HG03342 (cell line): ENCODE measurements around the gene RUNX1.

ENCODE experiments used
- ATAC-seq: cut with Tn5 transposase; IDR thresholded peaks from one replicate; pipeline ENCODE4 v1.9.1; 2021; ENCODE audit warnings: mild to moderate bottlenecking, moderate library complexity; ENCODE audit not compliant: unreplicated experiment

Gene RUNX1

DNA sequence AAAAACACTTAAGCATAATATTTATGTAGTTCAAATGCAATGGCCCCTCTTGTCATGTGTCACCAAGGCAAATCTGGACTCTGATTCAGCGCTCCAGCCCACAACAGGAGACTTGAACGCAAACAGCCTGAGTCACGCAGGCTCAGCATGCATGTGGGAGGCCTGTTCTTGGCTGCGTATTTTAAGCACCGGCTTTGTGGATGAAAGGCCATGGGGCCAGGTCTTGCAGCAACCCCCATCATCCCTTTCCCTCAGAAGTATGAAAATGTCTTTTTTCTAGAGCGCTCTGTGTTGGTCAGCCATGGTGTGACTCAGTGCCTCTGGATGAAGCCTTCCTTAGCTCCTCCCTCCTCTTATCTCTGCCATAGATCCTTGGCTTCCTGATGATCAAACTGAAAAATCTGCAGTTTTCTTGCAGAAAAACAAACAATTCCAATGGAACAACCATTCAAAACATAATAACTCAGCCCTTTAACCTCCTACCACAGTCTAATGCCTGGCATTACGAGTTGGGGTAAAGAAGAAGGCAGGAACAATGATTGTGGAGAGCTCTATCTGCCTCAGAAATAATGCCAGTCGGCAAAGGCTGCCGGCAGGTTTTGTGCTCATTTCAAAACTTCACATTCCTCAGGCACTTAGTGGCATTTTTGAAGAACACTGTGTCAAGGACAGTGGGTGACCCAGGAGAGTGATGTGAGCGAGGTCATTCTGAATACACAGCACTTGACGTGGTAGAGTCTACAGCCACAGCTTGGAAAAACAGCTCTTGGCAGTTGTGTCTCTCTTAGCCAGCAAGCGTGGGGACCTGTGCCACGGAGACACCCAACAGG is 212.8 kb downstream of the RUNX1 start:
- no peak for ATAC-seq

DNA sequence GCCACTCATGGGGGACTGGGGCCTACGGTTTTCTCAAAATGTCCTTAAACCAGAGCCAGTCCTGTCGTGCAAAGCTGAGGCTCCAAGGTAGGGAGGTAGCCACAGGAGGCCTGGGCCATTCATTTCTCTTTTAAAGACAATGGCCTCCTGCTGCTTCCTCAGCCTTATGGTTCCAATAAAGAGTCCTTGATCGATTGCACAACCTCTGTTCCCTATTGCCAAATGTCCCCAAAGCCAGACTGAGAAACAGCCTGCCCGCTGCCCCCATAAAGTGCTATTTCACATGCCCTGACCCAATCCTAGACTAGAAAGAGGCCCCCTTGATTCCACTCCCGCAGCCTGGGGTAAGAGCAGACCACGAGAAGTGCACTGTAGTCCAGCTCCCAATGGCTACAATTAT is 213.6 kb downstream of the RUNX1 start:
- no peak for ATAC-seq

GRCh38 chr21:34834852-34835501 is 214.1 kb downstream of the RUNX1 start:
- ATAC-seq: no peak

GRCh38 chr21:34834290-34834689 is 214.8 kb downstream of the RUNX1 start:
- ATAC-seq: no peak

GRCh38 chr21:34833465-34833864 is 215.6 kb downstream of the RUNX1 start:
- no peak for ATAC-seq

GRCh38 chr21:34830386-34831170 is 218.5 kb downstream of the RUNX1 start:
- ATAC-seq: no peak

- ATAC-seq: no peak
These were observed 221.5 kb downstream of the RUNX1 start for GRCh38 chr21:34827445-34828235.

DNA sequence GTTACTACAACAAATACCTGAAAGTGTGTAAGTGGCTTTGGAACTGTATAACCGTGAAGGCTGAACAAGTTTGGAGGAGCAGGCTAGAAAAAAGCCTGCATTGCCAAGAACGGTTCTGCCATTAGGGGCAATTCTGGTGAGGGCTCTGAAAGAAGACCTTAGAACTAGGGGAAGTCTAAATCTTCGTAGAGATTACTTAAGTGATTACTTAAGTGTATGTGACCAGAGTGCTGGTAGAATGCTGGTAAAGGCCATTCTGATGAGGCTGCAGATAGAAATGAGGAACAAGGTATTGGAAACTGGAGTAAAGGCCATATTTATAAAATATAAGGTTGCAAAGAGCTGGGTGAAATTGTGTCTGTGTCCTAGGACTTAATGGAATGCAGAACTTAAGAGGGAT is 222.3 kb downstream of the RUNX1 start:
- ATAC-seq: no peak

- no peak for ATAC-seq
These were observed 223.1 kb downstream of the RUNX1 start for GRCh38 chr21:34825948-34826548.

GRCh38 chr21:34825101-34825500 is 224.0 kb downstream of the RUNX1 start:
- no peak for ATAC-seq

DNA sequence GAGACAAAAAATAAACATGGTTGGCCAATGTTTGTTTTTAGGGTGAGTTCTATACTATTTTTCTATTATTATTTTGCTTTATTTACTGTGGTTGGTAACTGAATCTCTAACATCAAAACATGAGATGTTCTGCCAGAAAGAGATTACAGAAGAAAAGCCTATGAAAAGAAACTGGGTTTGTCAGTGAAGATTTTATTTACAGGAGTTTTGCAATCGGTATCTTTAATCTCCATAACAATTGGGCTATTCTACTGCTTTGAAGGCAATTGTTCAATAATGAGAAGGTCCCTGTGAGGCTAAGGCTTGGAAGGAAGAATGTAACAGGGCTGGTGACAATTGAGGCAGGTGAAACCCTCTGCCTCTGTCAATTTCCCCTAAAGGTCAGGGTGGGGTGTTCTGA is 224.8 kb downstream of the RUNX1 start:
- no peak for ATAC-seq

- ATAC-seq: no peak
These were observed 226.2 kb downstream of the RUNX1 start for GRCh38 chr21:34822942-34823341.

GRCh38 chr21:34822168-34822567 is 226.9 kb downstream of the RUNX1 start:
- no peak for ATAC-seq

- no peak for ATAC-seq
These were observed 227.4 kb downstream of the RUNX1 start for GRCh38 chr21:34821717-34822116.

GRCh38 chr21:34820051-34820450 is 229.1 kb downstream of the RUNX1 start:
- no peak for ATAC-seq

GRCh38 chr21:34819357-34819999 is 229.6 kb downstream of the RUNX1 start:
- ATAC-seq: no peak

DNA sequence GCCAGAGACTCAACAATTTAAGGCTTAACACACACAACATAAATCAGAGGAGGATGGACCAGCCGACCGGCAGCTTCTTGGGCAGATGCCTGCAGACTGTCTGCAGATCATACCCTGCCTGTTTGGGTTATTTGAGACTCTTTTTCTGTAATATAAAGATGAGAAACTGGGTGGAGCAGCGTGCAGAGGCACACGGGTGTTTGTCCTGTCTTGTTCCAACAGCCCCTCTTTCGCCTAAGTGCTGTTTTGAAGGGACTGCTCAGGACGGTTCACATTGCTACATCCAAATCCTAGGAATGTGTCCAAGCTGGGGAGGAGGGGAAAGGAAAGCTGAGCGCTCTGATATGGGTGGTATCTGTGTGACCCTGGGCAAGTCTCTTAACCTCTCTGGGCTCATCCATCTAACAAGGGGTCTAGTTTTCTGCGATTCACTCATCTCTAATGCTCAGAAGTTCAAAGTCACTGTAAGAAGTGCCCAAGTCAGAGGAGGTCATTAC is 230.4 kb downstream of the RUNX1 start:
- no peak for ATAC-seq

DNA sequence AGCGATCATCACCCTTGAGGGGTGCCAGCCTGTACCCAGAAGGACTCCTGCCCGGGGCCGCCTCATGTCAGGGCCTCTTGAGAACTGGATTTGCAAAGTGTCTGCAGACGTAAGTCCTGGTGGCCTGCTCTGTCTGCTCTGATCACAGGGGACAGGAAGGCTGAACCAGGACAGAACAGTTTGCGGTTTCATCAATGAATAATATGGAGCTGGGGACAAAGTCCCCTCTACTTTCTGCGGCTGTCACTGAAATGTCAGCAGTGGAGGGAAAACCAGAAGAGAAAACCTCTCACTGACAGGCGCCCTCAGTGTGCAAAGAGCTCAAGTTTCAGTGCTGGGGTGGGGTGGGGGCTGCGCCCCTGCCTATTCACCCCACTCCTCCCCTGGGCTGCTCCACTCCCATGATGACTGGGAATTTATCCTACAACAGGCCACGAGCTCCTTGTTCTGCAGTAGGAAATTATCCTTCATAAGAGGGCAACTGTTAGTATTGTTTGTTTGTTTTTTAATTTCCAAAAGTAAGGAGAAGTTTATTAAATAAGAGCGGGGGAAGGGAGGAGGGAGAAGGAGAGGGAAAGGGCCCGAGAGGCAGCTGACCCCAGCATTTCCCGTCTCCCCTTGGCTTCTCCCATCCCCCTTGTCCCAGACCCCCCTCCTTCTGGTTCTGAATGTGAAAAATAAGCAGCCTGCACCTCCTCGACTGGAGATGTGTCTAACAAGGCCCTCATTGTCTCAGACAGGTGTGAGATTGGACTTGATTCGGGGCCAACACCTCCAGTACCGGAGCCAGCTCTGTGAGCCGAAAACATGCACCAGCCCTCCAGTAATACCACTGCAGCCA is 231.1 kb downstream of the RUNX1 start:
- ATAC-seq: no peak
